ENCODE measurements around the gene ZGRF1.
"Not testable (repeated sequence)": the region's sequence is repeated elsewhere in the genome, so short reads cannot be mapped to it uniquely, and the experiment has no call there.

The ZGRF1 gene

DNA sequence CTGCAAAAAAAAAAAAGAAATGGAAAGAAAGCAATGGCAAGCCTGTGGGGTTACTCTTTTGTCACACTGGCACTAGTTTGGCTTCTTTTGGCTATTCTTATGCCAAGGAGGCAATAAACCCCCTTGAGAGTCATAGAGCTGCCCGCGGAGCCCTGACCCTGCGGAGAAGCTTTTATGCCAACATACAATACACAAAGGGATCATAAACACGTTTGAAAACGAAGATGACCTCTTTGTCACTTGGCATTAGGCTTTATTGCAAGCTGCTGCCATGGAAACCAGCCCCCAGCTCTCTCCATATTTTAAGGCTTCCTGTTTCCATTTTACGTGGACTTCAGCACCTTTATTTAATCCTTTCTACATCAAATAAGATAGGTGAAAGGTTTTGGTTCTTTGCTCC lies 128.4 kb downstream of the ZGRF1 start:
- peaks cover 19% of the 10 kb centered on the region for H3K4me1 ChIP-seq (ENCODE audit: control insufficient read depth, insufficient read depth, low read length)
- H3K27ac ChIP-seq (ENCODE audit: low read length): no peak overlapping the region
- no peaks in the 10 kb centered on the region for H3K36me3 ChIP-seq (ENCODE audit: control insufficient read depth in 2 of 2, insufficient read depth in 2 of 2, low read length in 2 of 2)
- no peak overlapping the region for H3K4me3 ChIP-seq (ENCODE audit: low read length in 2 of 2)
- peaks cover 42 to 53% of the 10 kb centered on the region in 2 donors for H3K27me3 ChIP-seq (ENCODE audit: control insufficient read depth in 1 of 2, insufficient read depth in 2 of 2, low read length in 2 of 2)
- no peaks in the 10 kb centered on the region for H3K9me3 ChIP-seq (ENCODE audit: control insufficient read depth in 2 of 2, low read length in 2 of 2)
- no peak overlapping the region for H3K9ac ChIP-seq (ENCODE audit: low read length in 2 of 2)

DNA sequence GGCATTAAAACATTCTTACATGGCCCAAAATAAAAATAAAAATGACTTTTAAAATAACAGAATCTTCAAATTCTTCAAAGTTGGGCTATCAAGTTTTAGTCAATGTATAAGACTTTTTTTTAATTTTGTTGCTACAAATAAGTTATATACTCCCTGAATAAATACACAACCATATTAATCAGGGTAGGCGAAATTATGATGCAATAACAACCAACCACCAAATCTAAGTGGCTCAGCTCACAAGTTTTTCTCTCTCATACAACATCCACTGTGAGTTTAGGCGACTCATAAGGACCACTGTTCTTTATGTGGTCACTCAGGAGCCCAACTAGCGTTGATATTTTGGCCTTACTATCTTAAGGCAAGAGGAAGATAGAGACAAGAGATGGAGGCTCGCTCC lies 131.9 kb downstream of the ZGRF1 start:
- Histone ChIP-seq H3K4me1 (ENCODE audit: control insufficient read depth, insufficient read depth, low read length) (peaks cover 8% of the 10 kb centered on the region), H3K27me3 (ENCODE audit: control insufficient read depth in 1 of 2, insufficient read depth in 2 of 2, low read length in 2 of 2) (peaks cover 20 to 22% of the 10 kb centered on the region in 2 donors), H3K9ac (ENCODE audit: low read length in 2 of 2) (no peak overlapping the region), H3K4me3 (ENCODE audit: low read length in 2 of 2) (no peak overlapping the region), H3K27ac (ENCODE audit: low read length) (no peak overlapping the region), H3K36me3 (ENCODE audit: control insufficient read depth in 2 of 2, insufficient read depth in 2 of 2, low read length in 2 of 2) (no peaks in the 10 kb centered on the region), H3K9me3 (ENCODE audit: control insufficient read depth in 2 of 2, low read length in 2 of 2) (no peaks in the 10 kb centered on the region)

DNA sequence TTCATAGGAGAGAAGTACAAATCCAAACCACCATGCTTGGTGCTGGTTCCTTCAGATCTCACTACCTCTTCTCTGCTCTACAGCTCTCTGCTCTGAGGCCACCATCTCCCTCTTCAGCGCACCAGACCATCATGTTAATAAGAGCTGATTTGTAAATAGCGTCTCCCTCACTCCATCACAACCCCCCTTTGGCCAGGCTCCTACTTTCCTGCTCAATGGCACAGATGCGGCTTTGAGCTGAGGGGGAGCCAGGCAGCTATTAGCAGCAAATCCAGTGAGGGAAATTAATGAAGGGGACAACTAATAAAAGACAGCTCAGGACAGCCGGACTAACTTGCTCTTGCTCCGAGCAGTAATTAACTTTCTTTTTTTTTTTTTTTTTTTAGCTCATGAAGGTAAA lies 133.8 kb downstream of the ZGRF1 start:
- Histone ChIP-seq H3K4me1 (ENCODE audit: control insufficient read depth, insufficient read depth, low read length) (no peaks in the 10 kb centered on the region), H3K27me3 (ENCODE audit: control insufficient read depth in 1 of 2, insufficient read depth in 2 of 2, low read length in 2 of 2) (peaks cover 3 to 5% of the 10 kb centered on the region in 2 donors), H3K36me3 (ENCODE audit: control insufficient read depth in 2 of 2, insufficient read depth in 2 of 2, low read length in 2 of 2) (no peaks in the 10 kb centered on the region), H3K9ac (ENCODE audit: low read length in 2 of 2) (no peak overlapping the region), H3K4me3 (ENCODE audit: low read length in 2 of 2) (no peak overlapping the region), H3K27ac (ENCODE audit: low read length) (no peak overlapping the region), H3K9me3 (ENCODE audit: control insufficient read depth in 2 of 2, low read length in 2 of 2) (no peaks in the 10 kb centered on the region)

DNA sequence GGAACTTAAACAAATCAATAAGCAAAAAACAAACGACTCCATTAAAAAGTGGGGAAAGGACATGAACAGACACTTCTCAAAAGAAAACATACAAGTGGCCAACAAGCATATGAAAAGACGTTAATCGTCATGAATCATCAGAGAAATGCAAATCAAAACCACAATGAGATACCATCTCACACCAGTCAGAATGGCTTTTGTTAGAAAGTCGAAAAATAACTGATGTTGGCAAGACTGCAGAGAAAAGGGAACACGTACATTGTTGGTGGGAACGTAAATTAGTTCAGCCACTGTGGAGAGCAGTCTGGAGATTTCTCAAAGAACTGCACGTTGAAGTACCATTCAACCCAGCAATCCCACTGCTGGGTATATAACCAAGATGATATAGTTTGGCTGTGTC lies 144.4 kb downstream of the ZGRF1 start:
- no peak overlapping the region for H3K4me3 ChIP-seq (ENCODE audit: low read length in 2 of 2)
- H3K36me3 ChIP-seq (ENCODE audit: control insufficient read depth in 2 of 2, insufficient read depth in 2 of 2, low read length in 2 of 2): no peaks in the 10 kb centered on the region
- peaks cover 0 to 2% of the 10 kb centered on the region in 2 donors for H3K9me3 ChIP-seq (ENCODE audit: control insufficient read depth in 2 of 2, low read length in 2 of 2)
- no peak overlapping the region for H3K27ac ChIP-seq (ENCODE audit: low read length)
- H3K4me1 ChIP-seq (ENCODE audit: control insufficient read depth, insufficient read depth, low read length): no peaks in the 10 kb centered on the region
- H3K27me3 ChIP-seq (ENCODE audit: control insufficient read depth in 1 of 2, insufficient read depth in 2 of 2, low read length in 2 of 2): no peaks in the 10 kb centered on the region
- H3K9ac ChIP-seq (ENCODE audit: low read length in 2 of 2): no peak overlapping the region

DNA sequence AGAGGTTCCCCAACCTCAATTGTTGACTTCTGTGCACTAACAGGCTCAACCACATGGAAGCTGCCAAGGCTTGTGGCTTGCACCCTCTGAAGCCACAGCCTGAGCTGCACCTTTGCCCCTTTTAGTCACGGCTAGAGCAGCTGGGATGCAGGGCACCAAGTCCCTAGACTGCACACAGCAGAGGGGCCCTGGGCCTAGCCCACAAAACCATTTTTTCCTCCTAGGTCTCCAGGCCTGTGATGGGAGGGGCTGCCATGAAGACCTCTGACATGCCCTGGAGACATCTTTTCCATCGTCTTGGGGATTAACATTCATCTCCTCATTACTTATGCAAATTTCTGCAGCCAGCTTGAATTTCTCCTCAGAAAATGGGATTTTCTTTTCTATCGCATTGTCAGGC lies 145.9 kb downstream of the ZGRF1 start:
- not testable (repeated sequence) for H3K4me3 ChIP-seq (ENCODE audit: low read length in 2 of 2); H3K27me3 ChIP-seq (ENCODE audit: control insufficient read depth in 1 of 2, insufficient read depth in 2 of 2, low read length in 2 of 2); H3K9ac ChIP-seq (ENCODE audit: low read length in 2 of 2)

More for the DNA sequence above, 145.9 kb downstream of the ZGRF1 start:
- not testable (repeated sequence) for H3K36me3 ChIP-seq (ENCODE audit: control insufficient read depth in 2 of 2, insufficient read depth in 2 of 2, low read length in 2 of 2); H3K4me1 ChIP-seq (ENCODE audit: control insufficient read depth, insufficient read depth, low read length); H3K9me3 ChIP-seq (ENCODE audit: control insufficient read depth in 2 of 2, low read length in 2 of 2); H3K27ac ChIP-seq (ENCODE audit: low read length)
